Nephron (organoid): ENCODE results near the gene NCBP1.
"Not testable (repeated sequence)": the region's sequence is repeated elsewhere in the genome, so short reads cannot be mapped to it uniquely, and the experiment has no call there.

Experiments used
- H3K27ac Mint-ChIP-seq, 3 experiments: 2 replicates each; pipeline ENCODE4 v1.8.0; 2020; ENCODE audit warnings: mixed read lengths in 3 of 3, mild to moderate bottlenecking in 2 of 3, moderate library complexity in 1 of 3
- H3K27me3 Mint-ChIP-seq: 2 replicates; pipeline ENCODE4 v1.8.0; 2021; ENCODE audit warnings: low read depth, mild to moderate bottlenecking, moderate library complexity, mixed read lengths
- H3K36me3 Mint-ChIP-seq: 2 replicates; pipeline ENCODE4 v1.8.0; 2020; ENCODE audit warnings: low read depth, mixed read lengths
- H3K4me1 Mint-ChIP-seq: 2 replicates; pipeline ENCODE4 v1.8.0; 2020; ENCODE audit warnings: mixed read lengths
- H3K4me3 Mint-ChIP-seq, 3 experiments: 2 replicates each; pipeline ENCODE4 v1.8.0; 2020; ENCODE audit warnings: mild to moderate bottlenecking in 3 of 3, mixed read lengths in 3 of 3, moderate library complexity in 2 of 3
- H3K9me3 Mint-ChIP-seq: 2 replicates; pipeline ENCODE4 v1.8.0; 2020; ENCODE audit warnings: mixed read lengths
- CTCF ChIP-seq, 3 experiments: fragments of 200-600 bp; sonication (generic); IDR thresholded peaks; one replicate each; pipeline ENCODE4 v1.5.0; 2021; ENCODE audit warnings: antibody characterized with exemption in 3 of 3; ENCODE audit not compliant: unreplicated experiment in 3 of 3

The NCBP1 gene

GRCh38 chr9:97632985-97633858, at the start of gene NCBP1, which contains the start of gene TSTD2:
Gene NCBP1 (plus strand): TSS chr9:97633821. CDS start chr9:97633882, 61 bp downstream.
Gene TSTD2 (minus strand): TSS chr9:97633368. CDS start chr9:97627562, 5,806 bp downstream.
- Mint-ChIP-seq H3K27ac (peak within 1 kb of the TSS; percentile 96 to 100 (median 99)), H3K4me3 (peak within 1 kb of the TSS; percentile 92 to 95 (median 92)), H3K27me3 (no peaks in the 10 kb centered on the region), H3K9me3 (no peaks in the 10 kb centered on the region), H3K36me3 (no peaks in the 10 kb centered on the region), H3K4me1 (peaks cover 50% of the 10 kb centered on the region)
- TF ChIP-seq CTCF (IDR thresholded peaks at IDR 0.05; ENCODE audit: unreplicated experiment in 3 of 3): no peak

GRCh38 chr9:97584778-97585177, 48.8 kb upstream of the NCBP1 start:
- not testable (repeated sequence) for H3K27me3 Mint-ChIP-seq, H3K27ac Mint-ChIP-seq, H3K4me3 Mint-ChIP-seq, H3K4me1 Mint-ChIP-seq, H3K36me3 Mint-ChIP-seq, H3K9me3 Mint-ChIP-seq

GRCh38 chr9:97586909-97587308, 46.7 kb upstream of the NCBP1 start:
- not testable (repeated sequence) for H3K27me3 Mint-ChIP-seq, H3K27ac Mint-ChIP-seq, H3K4me3 Mint-ChIP-seq, H3K36me3 Mint-ChIP-seq, H3K9me3 Mint-ChIP-seq, H3K4me1 Mint-ChIP-seq

- no peaks in the 10 kb centered on the region for H3K36me3 Mint-ChIP-seq
- TF ChIP-seq CTCF (IDR thresholded peaks at IDR 0.05; ENCODE audit: unreplicated experiment in 3 of 3): no peak
- H3K27me3 Mint-ChIP-seq: no peaks in the 10 kb centered on the region
- H3K4me1 Mint-ChIP-seq: no peaks in the 10 kb centered on the region
- H3K9me3 Mint-ChIP-seq: peaks cover 7% of the 10 kb centered on the region
- no peak overlapping the region for H3K4me3 Mint-ChIP-seq
- no peak overlapping the region for H3K27ac Mint-ChIP-seq
Measured at GRCh38 chr9:97591535-97591934, 42.1 kb upstream of the NCBP1 start.

- H3K4me1 Mint-ChIP-seq: no peaks in the 10 kb centered on the region
- peaks cover 7% of the 10 kb centered on the region for H3K9me3 Mint-ChIP-seq
- TF ChIP-seq CTCF (IDR thresholded peaks at IDR 0.05; ENCODE audit: unreplicated experiment in 3 of 3): no peak
- no peak overlapping the region for H3K27ac Mint-ChIP-seq
- no peaks in the 10 kb centered on the region for H3K27me3 Mint-ChIP-seq
- H3K4me3 Mint-ChIP-seq: no peak overlapping the region
- no peaks in the 10 kb centered on the region for H3K36me3 Mint-ChIP-seq
Measured at GRCh38 chr9:97592126-97592525, 41.5 kb upstream of the NCBP1 start.

- peaks cover 4% of the 10 kb centered on the region for H3K4me1 Mint-ChIP-seq
- TF ChIP-seq CTCF (IDR thresholded peaks at IDR 0.05; ENCODE audit: unreplicated experiment in 3 of 3): no peak
- no peak overlapping the region for H3K4me3 Mint-ChIP-seq
- no peaks in the 10 kb centered on the region for H3K27me3 Mint-ChIP-seq
- H3K27ac Mint-ChIP-seq: no peak overlapping the region
- H3K36me3 Mint-ChIP-seq: no peaks in the 10 kb centered on the region
- no peaks in the 10 kb centered on the region for H3K9me3 Mint-ChIP-seq
Measured at GRCh38 chr9:97593960-97594359, 39.7 kb upstream of the NCBP1 start.

GRCh38 chr9:97594381-97594921, 39.2 kb upstream of the NCBP1 start:
- TF ChIP-seq CTCF (IDR thresholded peaks at IDR 0.05; ENCODE audit: unreplicated experiment in 3 of 3): no peak
- Mint-ChIP-seq H3K4me1 (peaks cover 4% of the 10 kb centered on the region), H3K4me3 (no peak overlapping the region), H3K27ac (no peak overlapping the region), H3K9me3 (no peaks in the 10 kb centered on the region), H3K27me3 (no peaks in the 10 kb centered on the region), H3K36me3 (no peaks in the 10 kb centered on the region)
